ENCODE measurements around the gene PRICKLE1.

PRICKLE1 gene

DNA sequence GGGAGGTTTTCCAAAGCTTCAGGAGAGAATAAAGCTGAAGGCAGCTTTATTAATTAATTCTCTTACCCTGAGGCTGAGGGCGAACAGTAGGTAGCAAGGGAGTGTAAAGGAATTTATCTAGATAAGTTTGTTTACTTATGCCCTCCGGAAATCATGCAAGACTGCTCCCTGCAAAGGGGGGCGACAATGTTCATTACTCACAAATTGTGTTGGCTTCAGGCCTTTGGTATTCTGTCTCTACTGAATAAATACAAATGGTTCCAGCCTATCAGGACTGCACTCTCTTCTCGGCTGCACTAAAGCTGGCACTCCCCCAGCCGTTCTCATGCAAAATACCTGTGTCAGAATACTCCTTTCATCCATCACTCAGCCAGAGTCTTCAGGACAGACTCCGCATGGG lies 142.8 kb downstream of the PRICKLE1 start:
- no peak overlapping the region for H3K4me3 ChIP-seq (ENCODE audit: low read depth, low read length)
- TF ChIP-seq, protein P1, sequence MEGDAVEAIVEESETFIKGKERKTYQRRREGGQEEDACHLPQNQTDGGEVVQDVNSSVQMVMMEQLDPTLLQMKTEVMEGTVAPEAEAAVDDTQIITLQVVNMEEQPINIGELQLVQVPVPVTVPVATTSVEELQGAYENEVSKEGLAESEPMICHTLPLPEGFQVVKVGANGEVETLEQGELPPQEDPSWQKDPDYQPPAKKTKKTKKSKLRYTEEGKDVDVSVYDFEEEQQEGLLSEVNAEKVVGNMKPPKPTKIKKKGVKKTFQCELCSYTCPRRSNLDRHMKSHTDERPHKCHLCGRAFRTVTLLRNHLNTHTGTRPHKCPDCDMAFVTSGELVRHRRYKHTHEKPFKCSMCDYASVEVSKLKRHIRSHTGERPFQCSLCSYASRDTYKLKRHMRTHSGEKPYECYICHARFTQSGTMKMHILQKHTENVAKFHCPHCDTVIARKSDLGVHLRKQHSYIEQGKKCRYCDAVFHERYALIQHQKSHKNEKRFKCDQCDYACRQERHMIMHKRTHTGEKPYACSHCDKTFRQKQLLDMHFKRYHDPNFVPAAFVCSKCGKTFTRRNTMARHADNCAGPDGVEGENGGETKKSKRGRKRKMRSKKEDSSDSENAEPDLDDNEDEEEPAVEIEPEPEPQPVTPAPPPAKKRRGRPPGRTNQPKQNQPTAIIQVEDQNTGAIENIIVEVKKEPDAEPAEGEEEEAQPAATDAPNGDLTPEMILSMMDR (IDR thresholded peaks at IDR 0.05; ENCODE audit: borderline replicate concordance, insufficient read depth, low read depth, low read length) = no peak

DNA sequence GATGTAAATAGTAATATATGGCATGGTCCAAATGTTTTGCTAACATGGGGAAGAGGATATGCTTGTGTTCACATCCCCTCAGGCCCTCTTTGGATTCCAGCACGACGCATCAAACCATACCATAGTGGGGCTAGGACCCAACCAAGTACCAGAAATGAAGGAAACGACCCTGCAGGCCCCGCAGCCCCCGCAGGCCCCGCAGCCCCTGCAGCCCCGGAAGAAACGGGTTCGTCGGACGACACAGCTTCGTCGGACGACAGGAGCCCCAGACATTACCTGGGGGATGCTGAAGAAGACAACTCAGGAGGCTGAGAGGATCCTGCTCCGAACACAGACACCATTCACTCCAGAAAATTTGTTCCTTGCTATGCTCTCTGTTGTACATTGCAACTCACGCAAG lies 143.7 kb downstream of the PRICKLE1 start:
- H3K4me3 ChIP-seq (ENCODE audit: low read depth, low read length) = no peak overlapping the region
- TF ChIP-seq, protein P1 (IDR thresholded peaks at IDR 0.05; ENCODE audit: borderline replicate concordance, insufficient read depth, low read depth, low read length) = no peak

GRCh38 chr12:42444192-42444943 lies 145.2 kb downstream of the PRICKLE1 start:
- TF ChIP-seq, protein P1 (IDR thresholded peaks at IDR 0.05; ENCODE audit: borderline replicate concordance, insufficient read depth, low read depth, low read length) = no peak
- H3K4me3 ChIP-seq (ENCODE audit: low read depth, low read length) = no peak overlapping the region

- H3K4me3 ChIP-seq (ENCODE audit: low read depth, low read length) = no peak overlapping the region
- TF ChIP-seq, protein P1 (IDR thresholded peaks at IDR 0.05; ENCODE audit: borderline replicate concordance, insufficient read depth, low read depth, low read length) = no peak
Observed at GRCh38 chr12:42442888-42443287, 146.7 kb downstream of the PRICKLE1 start.

DNA sequence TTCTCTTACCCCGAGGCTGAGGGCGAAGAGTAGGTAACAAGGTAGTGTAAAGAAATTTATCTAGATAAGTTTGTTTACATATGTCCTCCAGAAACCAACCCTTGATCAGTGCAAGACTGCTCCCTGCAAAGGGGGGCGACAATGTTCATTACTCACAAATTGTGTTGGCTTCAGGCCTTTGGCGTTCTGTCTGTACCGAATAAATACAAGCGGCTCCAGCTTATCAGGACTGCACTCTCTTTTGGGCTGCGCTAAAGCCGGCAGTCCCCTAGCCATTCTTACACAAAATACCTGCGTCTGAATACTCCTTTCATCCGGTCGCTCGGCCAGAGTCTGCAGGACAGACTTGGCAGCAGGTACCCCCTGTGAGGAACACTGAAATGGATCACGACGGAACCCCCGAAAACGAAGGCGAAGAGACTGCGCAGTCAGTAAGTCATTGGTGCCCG lies 147.2 kb downstream of the PRICKLE1 start:
- no peak overlapping the region for H3K4me3 ChIP-seq (ENCODE audit: low read depth, low read length)
- TF ChIP-seq, protein P1 (IDR thresholded peaks at IDR 0.05; ENCODE audit: borderline replicate concordance, insufficient read depth, low read depth, low read length) = no peak

GRCh38 chr12:42440608-42441007 lies 148.9 kb downstream of the PRICKLE1 start:
- H3K4me3 ChIP-seq (ENCODE audit: low read depth, low read length) = no peak overlapping the region
- TF ChIP-seq, protein P1 (IDR thresholded peaks at IDR 0.05; ENCODE audit: borderline replicate concordance, insufficient read depth, low read depth, low read length) = no peak

DNA sequence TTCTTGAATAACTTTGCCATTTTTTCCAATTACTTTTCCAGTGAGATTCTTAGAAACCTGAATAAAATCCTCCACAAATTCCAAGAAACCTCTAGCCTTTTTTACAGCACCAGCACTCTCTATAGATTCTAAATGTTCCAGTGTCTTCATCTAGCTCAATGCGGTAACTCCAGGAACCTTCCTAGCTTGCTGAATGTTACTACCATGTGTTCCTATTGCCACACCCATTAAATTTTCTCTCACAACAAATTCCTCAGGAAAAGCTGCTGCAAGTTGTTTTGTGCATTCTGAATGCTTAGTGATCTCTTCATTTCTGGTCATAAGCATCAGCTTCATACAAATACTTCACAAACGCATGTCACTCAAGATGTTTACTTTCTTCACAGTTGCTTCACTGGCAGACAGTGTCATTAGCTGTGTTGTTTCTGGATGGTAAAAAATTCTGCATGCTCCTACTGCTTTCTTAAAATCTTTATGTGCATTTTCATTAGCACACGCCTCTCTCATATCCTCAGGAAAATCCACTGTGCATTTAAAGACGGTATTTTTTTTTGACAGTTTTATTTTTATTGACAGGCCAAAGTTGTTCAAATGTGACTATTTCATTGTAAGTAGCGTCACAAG lies 156.9 kb downstream of the PRICKLE1 start:
- TF ChIP-seq, protein P1 (IDR thresholded peaks at IDR 0.05; ENCODE audit: borderline replicate concordance, insufficient read depth, low read depth, low read length) = no peak
- no peak overlapping the region for H3K4me3 ChIP-seq (ENCODE audit: low read depth, low read length)

All from GM12875 (cell line).